KOPT-K1 (cell line): ENCODE results near the gene LAMC1.
"Not testable (repeated sequence)": the region's sequence is repeated elsewhere in the genome, so short reads cannot be mapped to it uniquely, and the experiment has no call there.

Experiments used
- H3K27ac ChIP-seq: fragments of 200-600 bp; sonication (generic); 2 replicates; pipeline ENCODE4 v1.5.1; 2016; ENCODE audit warnings: antibody characterized with exemption, mild to moderate bottlenecking, low read depth, low read length; ENCODE audit not compliant: poor library complexity, severe bottlenecking
- H3K36me3 ChIP-seq: fragments of 200-600 bp; sonication (generic); 2 replicates; pipeline ENCODE4 v1.5.1; 2017; ENCODE audit warnings: antibody characterized with exemption, mild to moderate bottlenecking, low read length, moderate library complexity; ENCODE audit not compliant: insufficient read depth
- H3K9me3 ChIP-seq: fragments of 200-600 bp; sonication (generic); 2 replicates; pipeline ENCODE4 v1.5.1; 2017; ENCODE audit warnings: antibody characterized with exemption, low read length, mild to moderate bottlenecking; ENCODE audit not compliant: insufficient read depth, poor library complexity, severe bottlenecking

Gene LAMC1

DNA sequence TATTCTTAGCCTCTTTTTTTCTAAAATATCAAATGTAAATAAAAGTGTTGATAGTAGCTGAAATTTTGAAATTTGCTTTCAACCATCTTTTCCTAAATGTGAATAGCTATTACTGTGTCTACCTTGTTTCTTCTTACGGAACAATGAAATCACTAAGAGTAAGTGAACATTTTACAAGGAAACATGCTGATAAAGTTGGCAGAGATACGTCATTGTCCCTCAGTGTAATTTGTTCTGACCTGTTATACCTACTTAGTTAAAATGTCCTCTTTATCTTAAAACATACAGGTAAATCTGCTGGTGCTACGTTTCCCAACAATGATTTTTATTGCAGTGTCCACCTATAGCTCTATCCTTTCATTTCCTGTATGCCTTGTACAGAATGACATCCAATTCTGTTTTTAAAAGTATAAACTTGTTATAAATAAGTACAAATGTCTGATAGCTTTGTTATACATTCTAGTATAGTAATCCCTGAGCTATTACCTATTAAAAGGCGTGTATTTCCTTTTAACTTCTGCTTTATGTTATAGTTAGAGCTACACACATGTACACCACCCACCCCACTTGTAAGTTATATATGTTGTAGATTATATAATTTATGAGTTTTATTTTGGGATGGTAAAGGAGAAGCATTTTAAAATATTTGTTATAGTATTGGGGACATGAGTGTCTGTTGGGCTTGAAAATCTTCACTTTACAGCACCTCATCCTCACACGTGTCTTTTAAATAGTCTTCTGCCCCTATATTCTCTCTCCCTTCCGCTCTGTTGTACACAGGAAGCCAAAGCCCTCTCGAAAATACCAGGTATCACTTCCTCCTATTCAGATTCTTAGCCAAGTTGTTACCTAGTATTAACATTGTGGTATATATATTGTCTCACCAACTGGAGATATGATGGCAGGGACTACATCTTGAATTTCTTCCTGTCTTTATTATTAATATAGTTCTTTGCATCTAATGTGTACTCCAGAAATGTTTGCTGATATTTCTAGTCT lies 25.2 kb downstream of the LAMC1 start:
- Histone ChIP-seq H3K27ac (no peak overlapping the region), H3K9me3 (no peaks in the 10 kb centered on the region), H3K36me3 (no peaks in the 10 kb centered on the region)

DNA sequence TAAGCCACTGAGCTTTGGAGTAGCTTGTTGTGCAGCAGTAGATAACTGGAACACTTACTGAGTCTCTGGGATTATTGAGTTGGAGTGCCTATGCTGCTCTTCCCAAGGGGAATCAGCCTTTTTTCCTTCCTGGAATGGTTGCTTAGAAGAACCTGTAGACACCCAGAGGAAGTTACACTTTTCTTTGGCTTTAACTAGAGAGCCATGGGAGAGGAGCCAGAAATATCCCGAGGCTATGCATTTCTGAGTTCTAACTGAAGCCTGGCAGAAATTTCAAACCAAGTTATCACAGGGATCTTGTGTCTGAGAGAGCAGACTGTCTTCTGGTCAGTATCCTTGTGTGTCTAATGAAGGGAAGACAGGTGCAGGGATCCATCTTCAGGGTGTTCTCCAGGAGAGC lies 28.3 kb downstream of the LAMC1 start:
- no peak overlapping the region for H3K27ac ChIP-seq
- no peaks in the 10 kb centered on the region for H3K36me3 ChIP-seq
- no peaks in the 10 kb centered on the region for H3K9me3 ChIP-seq

DNA sequence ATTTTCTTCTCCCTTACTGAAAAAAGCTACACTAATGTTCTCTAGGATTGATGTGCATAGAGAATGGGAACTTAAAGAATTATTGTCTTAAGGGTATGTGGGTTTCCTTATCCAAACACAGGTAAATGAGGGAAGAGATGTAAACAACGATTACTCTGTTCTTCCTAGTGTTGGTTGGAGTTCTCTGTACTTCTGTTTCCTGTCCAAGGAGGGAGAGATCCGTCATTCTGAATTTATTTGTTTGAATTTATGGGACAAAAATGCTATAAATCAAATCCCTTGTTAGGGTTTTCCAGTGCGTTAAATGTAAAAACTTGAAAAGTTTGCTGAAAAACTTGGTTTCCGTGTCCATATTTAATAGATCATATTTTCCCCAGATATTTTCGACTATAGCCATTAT lies 29.6 kb downstream of the LAMC1 start:
- Histone ChIP-seq H3K27ac (no peak overlapping the region), H3K9me3 (no peaks in the 10 kb centered on the region), H3K36me3 (no peaks in the 10 kb centered on the region)

DNA sequence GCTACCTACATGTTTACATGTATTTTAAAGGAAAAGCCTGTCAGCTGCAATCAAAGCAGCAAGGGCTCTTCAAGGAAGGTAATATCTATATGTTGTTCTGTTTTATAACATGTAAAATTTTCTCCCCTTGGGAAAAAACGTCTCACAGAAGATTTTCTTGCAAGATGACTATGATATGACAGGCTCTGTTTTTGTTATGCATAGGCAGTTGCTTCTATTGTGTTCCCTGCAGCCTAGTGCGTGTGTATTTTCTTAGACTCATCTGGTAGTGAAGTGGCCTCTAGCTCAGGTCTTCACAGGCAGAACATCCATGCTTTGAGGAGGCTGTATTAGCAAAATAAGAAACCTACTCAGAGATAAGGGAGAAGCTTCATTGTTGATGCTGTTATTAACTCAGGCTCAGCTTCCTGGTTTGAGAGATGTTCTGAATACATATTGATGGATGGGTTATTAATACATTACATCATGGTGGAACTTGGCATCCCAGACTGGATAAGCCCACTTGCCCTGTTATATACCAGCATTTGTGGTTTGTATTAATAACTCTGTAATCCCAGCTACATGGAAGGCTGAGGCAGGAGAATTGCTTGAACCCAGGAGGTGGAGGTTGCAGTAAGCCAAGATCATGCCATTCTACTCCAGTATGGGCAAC lies 35.8 kb downstream of the LAMC1 start:
- Histone ChIP-seq H3K9me3 (no peaks in the 10 kb centered on the region), H3K36me3 (no peaks in the 10 kb centered on the region), H3K27ac (no peak overlapping the region)

DNA sequence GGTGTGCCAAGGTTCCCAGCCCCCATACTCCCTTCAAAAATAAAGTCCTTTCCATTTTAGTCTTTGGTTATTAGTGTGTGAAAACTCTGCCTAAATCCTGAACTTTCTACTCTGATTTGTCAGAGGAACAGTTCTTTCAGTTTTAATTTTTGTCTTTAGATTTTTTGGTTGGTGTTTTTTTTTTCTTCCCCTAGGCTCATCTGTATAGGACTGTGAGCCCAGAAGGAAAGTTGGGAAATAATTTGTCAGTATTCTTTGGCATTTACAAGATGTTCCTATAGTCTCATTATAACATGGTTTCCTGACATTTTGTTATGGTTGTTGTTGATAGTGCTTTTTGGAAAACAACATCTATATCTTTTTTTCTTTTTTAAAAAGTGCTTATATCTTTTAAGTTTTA lies 38.0 kb downstream of the LAMC1 start:
- Histone ChIP-seq H3K27ac (no peak overlapping the region), H3K9me3 (no peaks in the 10 kb centered on the region), H3K36me3 (no peaks in the 10 kb centered on the region)

DNA sequence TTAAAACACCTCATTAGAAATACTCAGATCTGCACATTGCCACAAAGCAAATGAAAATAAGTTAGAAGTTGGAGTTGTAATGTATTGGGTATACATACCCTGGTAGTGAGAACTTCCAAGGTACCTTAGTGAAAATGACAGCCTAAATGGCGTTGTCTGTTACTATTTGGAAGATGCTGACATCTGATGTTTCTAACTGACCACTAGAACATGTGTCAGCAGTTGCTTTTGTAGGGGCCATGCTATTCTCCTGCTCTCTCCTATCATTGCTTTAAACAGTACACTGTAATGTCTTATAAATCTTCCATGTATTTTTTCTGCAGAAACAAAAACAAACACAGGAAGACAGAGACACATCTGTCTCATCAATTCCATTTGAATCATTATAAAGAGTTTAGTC lies 40.1 kb downstream of the LAMC1 start:
- H3K9me3 ChIP-seq, result no peaks in the 10 kb centered on the region

DNA sequence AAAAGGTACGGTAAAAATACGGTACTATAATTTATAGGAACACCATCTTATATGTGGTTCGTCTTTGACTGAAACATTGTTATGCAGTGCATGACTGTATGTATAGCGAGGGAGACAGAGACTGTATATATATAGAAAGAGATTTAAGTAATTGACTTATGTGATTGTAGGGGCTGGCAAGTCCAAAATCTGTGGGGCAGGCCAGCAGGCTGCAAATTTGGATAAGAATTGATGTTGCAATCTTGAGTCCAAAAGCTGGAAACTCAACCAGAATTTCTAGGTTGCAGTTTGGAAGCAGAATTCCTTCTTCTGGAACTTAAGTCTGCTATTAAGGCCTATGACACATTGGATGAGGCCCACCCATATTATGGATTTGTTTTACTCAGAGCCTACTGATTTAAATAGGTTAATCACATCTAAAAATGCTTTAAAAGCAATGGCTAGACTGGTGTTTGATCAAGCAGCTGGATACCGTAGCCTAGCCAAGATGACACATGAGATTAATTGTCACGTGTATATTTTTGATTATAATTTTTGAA lies 42.0 kb downstream of the LAMC1 start:
- Histone ChIP-seq H3K36me3 (no peaks in the 10 kb centered on the region), H3K27ac (no peak overlapping the region), H3K9me3 (no peaks in the 10 kb centered on the region)

More for the DNA sequence above, 40.1 kb downstream of the LAMC1 start:
- Histone ChIP-seq H3K27ac (no peak overlapping the region), H3K36me3 (no peaks in the 10 kb centered on the region)

DNA sequence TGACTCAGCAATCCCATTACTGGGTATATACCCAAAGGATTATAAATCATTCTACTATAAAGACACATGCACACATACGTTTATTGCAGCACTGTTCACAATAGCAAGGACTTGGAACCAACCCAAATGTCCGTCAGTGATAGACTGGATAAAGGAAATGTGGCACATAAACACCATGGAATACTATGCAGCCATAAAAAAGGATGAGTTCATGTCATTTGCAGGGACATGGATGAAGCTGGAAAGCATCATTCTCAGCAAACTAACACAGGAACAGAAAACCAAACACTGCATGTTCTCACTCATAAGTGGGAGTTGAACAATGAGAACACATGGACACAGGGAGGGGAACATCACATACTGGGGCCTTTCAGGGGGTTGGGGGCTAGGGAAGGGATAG lies 43.2 kb downstream of the LAMC1 start:
- not testable (repeated sequence) for H3K9me3 ChIP-seq, H3K36me3 ChIP-seq, H3K27ac ChIP-seq

DNA sequence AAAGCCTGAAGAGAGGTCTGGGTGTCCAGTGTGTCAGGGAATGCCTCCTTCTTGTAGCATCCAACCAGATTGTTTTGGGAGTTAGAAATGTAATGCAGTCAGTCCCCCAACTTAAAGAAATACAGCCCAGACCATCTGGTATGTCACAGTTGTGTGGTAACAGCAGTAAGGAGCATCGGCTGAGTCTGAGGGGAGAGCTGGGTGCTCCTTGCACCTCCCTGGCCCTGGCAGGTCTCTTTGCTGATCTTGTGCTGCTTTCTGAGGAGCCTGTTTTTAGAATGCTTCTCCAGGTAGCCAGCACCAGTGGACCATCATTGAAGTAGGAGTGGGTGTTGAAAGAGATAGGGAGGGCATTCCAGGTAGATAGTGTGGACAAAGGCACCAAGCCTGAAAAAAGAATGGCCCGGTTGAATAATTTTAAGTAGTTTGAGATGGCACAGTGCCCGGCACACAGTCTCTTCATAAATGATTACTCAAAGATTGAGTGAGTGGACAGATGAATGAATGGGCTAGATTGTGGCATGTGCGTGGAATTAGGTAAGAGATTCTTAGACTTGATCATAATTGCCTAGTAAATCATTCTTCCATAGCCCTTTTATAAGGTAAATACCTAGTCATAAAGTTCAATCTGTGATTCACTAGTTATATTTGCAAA lies 46.5 kb downstream of the LAMC1 start:
- Histone ChIP-seq H3K9me3 (no peaks in the 10 kb centered on the region), H3K36me3 (no peaks in the 10 kb centered on the region), H3K27ac (no peak overlapping the region)

DNA sequence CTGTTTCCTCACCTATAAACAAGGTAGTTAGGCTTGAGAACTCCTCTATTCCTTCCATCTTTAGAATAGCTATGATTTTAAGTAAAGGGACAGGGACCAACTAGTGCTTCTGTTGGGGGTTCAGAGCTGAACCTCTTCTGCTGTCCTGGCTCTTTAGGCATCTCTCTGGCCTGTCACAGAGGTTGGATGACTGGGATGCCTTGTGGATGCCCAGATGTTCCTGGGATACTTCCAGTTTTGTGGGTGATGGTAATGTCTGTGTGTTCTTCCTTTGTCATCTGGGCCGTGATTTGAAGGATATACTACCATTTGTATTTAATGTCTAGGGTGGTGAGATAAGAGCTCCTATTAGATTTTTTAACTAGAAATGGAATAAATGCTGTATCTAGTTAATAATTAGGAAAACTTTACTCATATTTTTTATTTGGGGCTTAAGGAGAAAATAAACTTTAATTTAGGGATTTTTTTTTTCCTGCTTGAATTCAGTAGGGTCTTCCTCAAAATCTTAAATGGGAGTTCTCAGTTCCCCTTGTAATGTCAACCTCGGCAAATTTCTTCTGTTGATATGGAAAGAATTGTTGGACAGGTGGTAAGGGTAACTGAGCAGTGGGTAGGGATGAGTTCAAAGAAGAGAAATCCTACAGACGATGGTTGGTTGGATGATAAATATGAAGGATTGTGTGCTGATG lies 47.2 kb downstream of the LAMC1 start:
- H3K36me3 ChIP-seq, result no peaks in the 10 kb centered on the region
- H3K27ac ChIP-seq, result no peak overlapping the region
- no peaks in the 10 kb centered on the region for H3K9me3 ChIP-seq

DNA sequence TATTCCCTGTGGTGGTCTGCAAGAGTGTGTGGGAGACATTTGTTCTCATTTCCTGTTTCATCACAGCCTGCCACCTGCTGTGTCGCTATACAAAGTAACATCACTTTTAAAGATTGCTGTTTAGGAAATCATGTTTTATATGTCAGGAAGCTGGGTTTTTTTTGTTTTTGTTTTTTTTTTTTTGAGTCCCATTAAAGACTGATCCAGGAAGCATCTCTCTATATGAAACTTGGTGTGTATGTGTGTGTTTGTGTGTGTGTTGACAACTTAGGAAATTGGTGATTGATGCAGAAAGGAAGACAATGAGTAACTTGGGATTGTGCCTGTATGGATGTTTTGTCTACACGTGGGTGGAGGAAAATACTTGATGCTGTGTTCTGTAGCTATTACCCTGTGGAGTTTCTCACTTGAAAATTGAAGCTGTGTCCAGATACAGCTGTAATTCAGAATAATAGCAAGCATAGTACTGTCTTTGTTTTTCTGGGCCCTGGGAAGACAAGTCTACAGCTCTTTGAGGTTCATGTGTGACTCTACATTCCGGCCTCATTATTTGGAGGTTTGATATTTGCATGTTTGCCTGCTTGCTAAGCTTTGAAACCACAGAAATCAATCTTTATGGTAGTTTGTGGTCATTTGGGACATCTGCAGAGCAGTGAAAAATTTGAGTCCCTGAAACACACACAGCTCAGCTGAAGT lies 47.9 kb downstream of the LAMC1 start:
- Histone ChIP-seq H3K9me3 (no peaks in the 10 kb centered on the region), H3K27ac (no peak overlapping the region), H3K36me3 (no peaks in the 10 kb centered on the region)

DNA sequence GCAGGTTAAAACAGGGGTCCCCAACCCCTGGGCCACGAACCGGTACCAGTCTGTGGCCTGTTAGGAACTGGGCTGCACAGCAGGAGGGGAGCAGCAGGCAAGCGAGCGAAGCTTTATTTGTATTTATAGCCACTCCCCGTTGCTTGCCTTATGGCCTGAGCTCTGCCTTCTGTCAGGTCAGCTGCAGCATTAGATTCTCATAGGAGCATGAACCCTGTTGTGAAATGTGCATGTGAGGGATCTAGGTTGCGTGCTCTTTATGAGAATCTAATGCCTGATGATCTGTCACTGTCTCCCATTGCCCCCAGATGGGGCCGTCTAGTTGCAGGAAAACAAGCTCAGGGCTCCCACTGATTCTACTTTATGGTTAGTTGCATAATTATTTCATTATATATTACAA lies 49.4 kb downstream of the LAMC1 start:
- H3K9me3 ChIP-seq, H3K27ac ChIP-seq, H3K36me3 ChIP-seq: not testable (repeated sequence)

DNA sequence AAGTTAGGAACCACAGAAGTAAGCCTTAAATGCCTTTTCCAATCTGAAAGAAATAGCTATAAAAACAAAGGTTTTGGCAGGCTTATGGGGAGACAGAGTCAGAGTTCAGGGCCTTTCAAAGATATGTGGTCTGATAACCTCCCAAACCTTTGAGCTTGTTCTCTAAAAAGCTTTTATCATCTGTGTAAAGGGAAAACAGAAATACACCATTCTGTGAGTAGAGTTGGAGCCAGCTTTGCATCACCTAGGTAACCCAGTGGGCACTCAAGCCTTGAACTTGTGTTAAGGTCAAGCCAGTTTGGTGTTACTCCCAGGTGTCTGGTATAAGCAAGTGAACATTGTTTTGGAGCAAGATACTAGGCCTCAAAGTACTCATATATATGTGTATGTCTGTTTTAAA lies 50.1 kb downstream of the LAMC1 start:
- no peaks in the 10 kb centered on the region for H3K36me3 ChIP-seq
- H3K27ac ChIP-seq, result no peak overlapping the region
- H3K9me3 ChIP-seq, result no peaks in the 10 kb centered on the region

DNA sequence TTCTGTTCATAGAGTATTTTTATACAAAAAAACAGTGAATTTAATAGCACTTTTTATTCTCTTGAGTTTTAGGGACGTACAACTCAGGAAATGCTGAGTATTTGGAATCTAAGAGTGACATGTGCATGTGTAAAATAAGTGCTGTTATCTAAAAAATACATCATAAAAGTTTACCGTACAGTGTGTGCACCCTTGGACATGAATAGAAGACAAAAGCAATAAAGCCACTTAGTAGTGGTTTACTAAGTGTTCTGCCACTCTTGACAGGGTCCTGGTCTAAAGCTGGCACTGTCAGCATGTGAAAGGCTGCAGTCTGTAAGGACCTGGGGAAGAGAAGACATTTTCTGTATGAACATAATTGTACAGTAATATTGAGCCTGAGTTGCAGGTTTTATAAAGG lies 51.0 kb downstream of the LAMC1 start:
- Histone ChIP-seq H3K9me3 (no peaks in the 10 kb centered on the region), H3K27ac (no peak overlapping the region)

More for the DNA sequence above, 51.0 kb downstream of the LAMC1 start:
- H3K36me3 ChIP-seq, result no peaks in the 10 kb centered on the region
